GM20431 (cell line): ENCODE data around the gene CES4A.
"Not testable (repeated sequence)": the region's sequence is repeated elsewhere in the genome, so short reads cannot be mapped to it uniquely, and the experiment has no call there.

Source experiments
- in situ Hi-C: fragments of 300-500 bp; cut with MseI, MboI; formaldehyde crosslinking; loops from one replicate; pipeline ENCODE4 v1.15.0; 2020; ENCODE audit warnings: low sequenced_read_pairs; ENCODE audit not compliant: unreplicated experiment

The CES4A gene

DNA sequence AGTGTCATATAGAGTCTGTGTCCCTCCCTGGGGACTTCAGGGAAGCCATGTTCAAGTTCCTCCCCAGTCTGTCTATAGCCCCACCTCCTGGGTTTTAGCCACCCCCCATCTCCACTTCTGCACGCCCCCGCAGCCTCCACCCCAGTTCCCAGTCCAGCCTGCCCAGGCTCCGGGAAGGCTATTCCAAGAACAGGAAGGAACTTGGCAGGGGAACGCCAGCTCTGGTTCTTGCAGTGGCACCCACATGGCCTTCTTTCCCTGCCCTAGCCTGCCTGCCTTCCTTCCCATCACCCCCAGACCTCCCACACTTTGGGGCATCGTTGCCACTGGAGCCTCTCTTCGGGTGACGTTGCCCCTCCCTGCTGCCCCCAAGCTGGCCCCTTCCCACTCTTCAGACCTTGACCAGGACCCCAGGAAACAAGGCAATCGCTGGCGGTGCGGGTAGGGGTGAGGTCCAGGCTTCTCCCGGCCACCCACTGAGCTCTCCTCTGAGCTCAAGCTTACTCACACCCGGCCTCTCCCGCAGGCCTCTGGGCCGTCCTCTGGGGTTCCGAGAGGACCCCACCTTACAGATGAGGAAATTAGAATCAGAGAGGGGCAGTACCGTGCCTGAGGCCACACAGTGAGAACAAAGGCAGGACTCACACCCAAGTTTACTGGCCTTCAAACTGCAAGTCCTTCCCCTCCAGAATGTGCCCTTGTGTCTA is 9.2 kb upstream of the CES4A start:
- in situ Hi-C loops, result no loop called here

- in situ Hi-C loops, result no loop called here
These were observed 5.4 kb upstream of the CES4A start for GRCh38 chr16:66983033-66983432.

GRCh38 chr16:66984892-66985311 is 3.5 kb upstream of the CES4A start:
- in situ Hi-C loops, result no loop called here

- in situ Hi-C loops, result no loop called here
These were observed 1.8 kb upstream of the CES4A start for GRCh38 chr16:66986559-66986958.

- in situ Hi-C loops, result no loop called here
These were observed 3.2 kb downstream of the CES4A start for GRCh38 chr16:66991545-66992077.

DNA sequence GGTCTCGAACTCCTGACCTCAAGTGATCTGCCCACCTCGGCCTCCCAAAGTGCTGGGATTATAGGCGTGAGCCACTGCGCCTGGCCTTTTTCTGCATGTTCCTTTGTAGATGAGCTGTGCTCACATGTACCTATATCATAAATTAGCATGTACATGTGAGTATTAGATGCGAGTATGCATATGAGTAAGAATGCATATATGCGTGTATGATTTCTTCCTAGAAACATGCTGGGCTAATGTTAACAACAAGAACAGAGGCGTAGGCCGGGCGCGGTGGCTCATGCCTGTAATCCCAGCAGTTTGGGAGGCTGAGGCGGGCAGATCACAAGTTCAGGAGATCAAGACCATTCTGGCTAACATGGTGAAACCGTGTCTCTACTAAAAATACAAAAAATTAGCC is 5.2 kb downstream of the CES4A start:
- in situ Hi-C loops, result not testable (repeated sequence)

- in situ Hi-C loops, result no loop called here
These were observed 8.1 kb downstream of the CES4A start for GRCh38 chr16:66996324-66996982.

GRCh38 chr16:66996983-66997358 is 8.6 kb downstream of the CES4A start:
- in situ Hi-C loops, result no loop called here

- in situ Hi-C loops, result no loop called here
These were observed 12.3 kb downstream of the CES4A start for GRCh38 chr16:67000384-67001351.

DNA sequence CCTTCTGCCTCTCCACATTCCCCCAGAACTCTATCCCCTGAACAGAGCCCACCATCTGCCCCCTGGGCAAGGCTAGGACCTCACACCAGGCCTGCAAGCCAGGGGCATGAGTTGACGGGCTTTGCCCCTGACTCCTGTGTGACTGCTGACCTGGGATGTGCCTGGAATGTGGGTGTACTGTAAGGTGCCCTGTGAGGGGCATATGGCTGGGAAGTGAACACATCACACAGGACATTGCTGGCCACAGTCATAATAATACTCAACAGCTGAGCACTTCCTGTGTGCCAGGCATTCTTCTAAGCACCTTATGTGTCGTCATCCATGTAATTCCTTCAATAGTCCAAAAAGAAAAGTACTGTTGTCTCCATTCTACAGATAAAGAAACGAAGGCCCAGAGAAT is 13.3 kb downstream of the CES4A start:
- in situ Hi-C loops, result no loop called here

DNA sequence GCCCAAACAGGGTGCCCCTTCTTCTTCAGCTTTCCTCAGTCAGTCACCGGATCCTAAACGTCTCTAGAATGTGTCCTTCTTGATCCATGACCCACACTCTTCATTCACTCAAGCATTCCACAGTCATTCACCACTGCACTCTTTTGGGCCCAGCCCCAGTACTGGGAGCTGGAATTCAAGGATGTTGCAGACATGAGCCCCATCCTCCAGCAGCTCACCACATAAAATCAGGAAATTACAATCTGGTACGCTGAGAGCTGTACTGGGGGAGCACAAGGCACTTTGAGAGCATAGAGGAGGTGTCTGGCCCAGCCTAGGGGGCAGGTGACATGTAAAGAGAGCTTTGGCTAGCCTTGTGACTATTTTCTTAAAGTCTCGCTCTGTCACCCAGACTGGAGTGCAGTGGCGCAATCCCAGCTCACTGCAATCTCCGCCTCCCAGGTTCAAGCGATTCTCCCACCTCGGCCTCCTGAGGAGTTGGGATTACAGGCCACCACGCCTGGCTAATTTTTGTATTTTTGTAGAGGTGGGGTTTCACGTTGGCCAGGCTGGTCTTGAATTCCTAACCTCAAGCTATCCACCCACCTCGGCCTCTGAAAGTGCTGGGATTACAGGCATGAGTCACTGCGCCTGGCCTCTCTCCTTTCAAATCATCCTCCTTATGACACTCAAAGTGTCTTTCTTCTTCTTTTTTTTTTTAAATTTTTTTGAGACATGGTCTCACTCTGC is 18.7 kb downstream of the CES4A start:
- in situ Hi-C loops, result no loop called here

GRCh38 chr16:67009158-67009557 is 20.8 kb downstream of the CES4A start:
- in situ Hi-C loops, result no loop called here

GRCh38 chr16:67011274-67011673 is 22.9 kb downstream of the CES4A start:
- in situ Hi-C loops, result no loop called here

DNA sequence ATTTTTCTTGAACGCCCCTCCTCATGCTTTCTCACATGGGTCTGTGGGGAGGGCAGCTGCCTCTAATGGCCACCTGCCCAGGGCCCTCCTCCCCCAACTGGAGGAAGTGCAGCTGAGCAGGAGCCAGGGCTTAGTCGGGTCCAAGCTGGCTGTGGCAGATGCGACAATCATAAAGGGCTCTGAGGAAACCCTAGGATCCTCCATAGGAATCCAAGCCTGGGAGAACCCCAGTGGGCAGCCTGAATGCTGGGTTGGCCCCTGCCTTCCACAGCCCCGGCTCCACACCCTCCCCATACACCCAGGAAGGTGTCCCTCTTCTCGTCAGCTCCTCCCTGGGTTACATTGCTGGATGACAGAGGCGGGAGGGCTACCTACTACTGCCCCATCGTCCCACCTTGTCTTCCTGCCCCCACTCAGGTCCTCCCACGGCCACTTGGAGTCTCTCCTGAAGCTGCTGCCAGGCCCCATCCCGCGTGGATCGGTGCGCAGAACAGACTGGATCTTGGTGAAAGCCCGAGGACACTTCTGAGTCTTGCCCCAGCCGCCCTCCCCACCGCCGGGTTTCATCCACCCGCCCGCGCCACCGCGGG is 24.9 kb downstream of the CES4A start:
- in situ Hi-C loops, result no loop called here

- in situ Hi-C loops, result no loop called here
These were observed 25.6 kb downstream of the CES4A start for GRCh38 chr16:67013823-67014633.

GRCh38 chr16:67014634-67015312 is 26.4 kb downstream of the CES4A start:
- in situ Hi-C loops, result no loop called here

- in situ Hi-C loops, result no loop called here
These were observed 26.9 kb downstream of the CES4A start for GRCh38 chr16:67015313-67015731.

- in situ Hi-C loops, result no loop called here
These were observed 27.8 kb downstream of the CES4A start for GRCh38 chr16:67016143-67016542.
